ENCODE results near the gene PAX3. TPM values are rescaled to one million over a fixed set of nuclear protein-coding genes. Genes with fewer than 3 reads are reported as not detected.

PAX3 gene
- total RNA-seq, 4 donors from 2014 or later, result 2.7 to 4.5 (median 3.6) TPM

DNA sequence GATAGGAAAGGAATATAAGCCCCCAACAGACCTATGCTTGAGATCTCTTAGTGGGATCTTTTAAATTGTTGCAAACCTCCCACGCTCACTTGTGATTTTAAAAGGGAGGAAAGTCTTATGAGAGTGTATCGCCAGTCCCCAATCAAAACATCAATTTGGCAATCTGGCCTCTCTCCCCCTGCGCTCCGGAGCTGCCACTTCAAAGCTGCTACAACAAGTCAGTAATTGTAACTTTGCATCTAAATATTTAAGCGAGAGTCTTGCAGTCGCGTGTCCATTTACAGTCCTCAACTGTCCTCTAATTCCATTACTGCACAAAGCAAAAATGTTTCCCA is 8.4 kb downstream of the PAX3 start:
- Histone ChIP-seq H3K27ac (no peak overlapping the region), H3K4me1 (peaks cover 0 to 6% of the 10 kb centered on the region in 2 donors), H3K36me3 (no peaks in the 10 kb centered on the region), H3K4me3 (peak overlapping the region in 2 of 4 donors; percentile 36 to 42), H3K9me3 (no peaks in the 10 kb centered on the region), H3K27me3 (peaks cover 51 to 68% (median 57%) of the 10 kb centered on the region in 3 donors)
- no peak for ATAC-seq
- intact Hi-C loops (cut with DNase I; ENCODE audit: low total_unique reads) (no loop called here), in situ Hi-C loops (cut with MboI; ENCODE audit: low sequenced_read_pairs in 4 of 4) (no loop called here)
- TF ChIP-seq POLR2A (IDR thresholded peaks at IDR 0.05), result no peak
- TF ChIP-seq, protein P1, sequence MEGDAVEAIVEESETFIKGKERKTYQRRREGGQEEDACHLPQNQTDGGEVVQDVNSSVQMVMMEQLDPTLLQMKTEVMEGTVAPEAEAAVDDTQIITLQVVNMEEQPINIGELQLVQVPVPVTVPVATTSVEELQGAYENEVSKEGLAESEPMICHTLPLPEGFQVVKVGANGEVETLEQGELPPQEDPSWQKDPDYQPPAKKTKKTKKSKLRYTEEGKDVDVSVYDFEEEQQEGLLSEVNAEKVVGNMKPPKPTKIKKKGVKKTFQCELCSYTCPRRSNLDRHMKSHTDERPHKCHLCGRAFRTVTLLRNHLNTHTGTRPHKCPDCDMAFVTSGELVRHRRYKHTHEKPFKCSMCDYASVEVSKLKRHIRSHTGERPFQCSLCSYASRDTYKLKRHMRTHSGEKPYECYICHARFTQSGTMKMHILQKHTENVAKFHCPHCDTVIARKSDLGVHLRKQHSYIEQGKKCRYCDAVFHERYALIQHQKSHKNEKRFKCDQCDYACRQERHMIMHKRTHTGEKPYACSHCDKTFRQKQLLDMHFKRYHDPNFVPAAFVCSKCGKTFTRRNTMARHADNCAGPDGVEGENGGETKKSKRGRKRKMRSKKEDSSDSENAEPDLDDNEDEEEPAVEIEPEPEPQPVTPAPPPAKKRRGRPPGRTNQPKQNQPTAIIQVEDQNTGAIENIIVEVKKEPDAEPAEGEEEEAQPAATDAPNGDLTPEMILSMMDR (IDR thresholded peaks at IDR 0.05 in 4 of 5, conservative IDR thresholded peaks at IDR 0.05 in 1 of 5), result no peak
- DNase-seq, result no peak

GRCh38 chr2:222289278-222290160 is 9.3 kb downstream of the PAX3 start:
- ATAC-seq (no peak), DNase-seq (no peak)
- H3K27ac ChIP-seq, result no peak overlapping the region
- peaks cover 45 to 60% (median 51%) of the 10 kb centered on the region in 3 donors for H3K27me3 ChIP-seq
- no peak for TF ChIP-seq POLR2A (IDR thresholded peaks at IDR 0.05)
- TF ChIP-seq, protein P1 (IDR thresholded peaks at IDR 0.05 in 4 of 5, conservative IDR thresholded peaks at IDR 0.05 in 1 of 5), result no peak
- in situ Hi-C loops (cut with MboI; ENCODE audit: low sequenced_read_pairs in 4 of 4), result no loop called here
- intact Hi-C loops (cut with DNase I; ENCODE audit: low total_unique reads), result no loop called here
- no peaks in the 10 kb centered on the region for H3K9me3 ChIP-seq
- no peaks in the 10 kb centered on the region for H3K36me3 ChIP-seq
- peaks cover 1 to 13% of the 10 kb centered on the region in 2 donors for H3K4me1 ChIP-seq
- no peak overlapping the region for H3K4me3 ChIP-seq

- Histone ChIP-seq H3K4me3 (no peak overlapping the region), H3K27ac (no peak overlapping the region), H3K9me3 (no peaks in the 10 kb centered on the region), H3K27me3 (peaks cover 37 to 52% (median 44%) of the 10 kb centered on the region in 3 donors), H3K36me3 (no peaks in the 10 kb centered on the region), H3K4me1 (peaks cover 9 to 21% of the 10 kb centered on the region in 2 donors)
- in situ Hi-C loops (cut with MboI; ENCODE audit: low sequenced_read_pairs in 4 of 4) (no loop called here), intact Hi-C loops (cut with DNase I; ENCODE audit: low total_unique reads) (no loop called here)
- no peak for TF ChIP-seq POLR2A (IDR thresholded peaks at IDR 0.05)
- TF ChIP-seq, protein P1 (IDR thresholded peaks at IDR 0.05 in 4 of 5, conservative IDR thresholded peaks at IDR 0.05 in 1 of 5), result no peak
- ATAC-seq, result no peak
- no peak for DNase-seq
Measured at GRCh38 chr2:222288590-222289277, 10.1 kb downstream of the PAX3 start.

DNA sequence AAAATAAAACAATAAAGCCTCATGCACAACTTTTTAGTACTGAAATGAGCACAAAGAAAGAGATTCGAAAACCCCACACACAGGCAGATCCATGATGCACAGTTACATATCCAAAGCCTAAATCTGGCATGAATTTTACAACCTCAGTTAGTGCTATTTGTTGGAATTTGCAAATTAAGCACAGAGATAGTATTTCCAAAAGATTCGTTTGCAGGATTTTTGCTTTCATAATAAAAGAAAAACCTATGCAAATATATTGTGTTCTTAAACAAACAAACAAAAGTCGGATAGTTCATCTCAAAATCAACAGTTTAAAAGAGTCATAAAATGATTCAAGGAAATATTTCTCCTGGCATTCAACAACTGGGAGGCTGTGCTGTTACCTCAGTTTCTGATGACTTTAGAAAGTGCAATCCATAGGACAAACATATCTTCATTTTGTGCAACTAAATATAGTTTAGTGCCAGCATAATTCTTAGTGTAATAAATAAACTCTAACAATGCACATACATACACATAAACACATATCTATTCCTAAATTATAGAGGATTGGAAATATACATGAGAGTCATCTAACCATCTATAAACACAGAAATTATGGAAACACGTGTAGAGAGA is 10.8 kb downstream of the PAX3 start:
- Histone ChIP-seq H3K4me1 (peaks cover 16 to 28% of the 10 kb centered on the region in 2 donors), H3K27ac (no peak overlapping the region), H3K4me3 (no peak overlapping the region), H3K36me3 (no peaks in the 10 kb centered on the region), H3K9me3 (no peaks in the 10 kb centered on the region), H3K27me3 (peaks cover 33 to 52% (median 40%) of the 10 kb centered on the region in 3 donors)
- TF ChIP-seq POLR2A (IDR thresholded peaks at IDR 0.05), result no peak
- TF ChIP-seq, protein P1 (IDR thresholded peaks at IDR 0.05 in 4 of 5, conservative IDR thresholded peaks at IDR 0.05 in 1 of 5), result no peak
- DNase-seq, result no peak
- intact Hi-C loops (cut with DNase I; ENCODE audit: low total_unique reads) (no loop called here), in situ Hi-C loops (cut with MboI; ENCODE audit: low sequenced_read_pairs in 4 of 4) (no loop called here)
- no peak for ATAC-seq
